Measurements from ENCODE around the gene LPXN.

LPXN gene

DNA sequence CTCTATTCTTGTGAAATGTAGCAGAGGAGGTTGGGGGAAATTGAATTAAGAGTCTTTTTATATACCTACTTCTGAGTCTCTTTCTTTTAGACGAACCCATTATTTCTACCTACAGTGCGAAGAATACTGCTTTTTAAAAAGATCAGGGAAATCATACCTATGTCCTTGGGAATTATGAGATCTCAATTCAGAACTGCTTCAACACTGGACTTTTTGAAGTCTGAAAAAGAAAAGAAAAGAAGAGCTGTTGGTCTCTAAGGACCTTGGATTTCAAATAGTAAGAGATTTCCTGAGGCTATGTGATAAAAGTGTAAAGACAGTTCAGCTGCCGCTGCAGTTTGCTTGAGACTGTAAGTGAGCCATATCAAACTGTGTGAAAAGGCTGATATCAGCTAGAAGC is 64.0 kb downstream of the LPXN start:
- no peak for ATAC-seq (ENCODE audit: insufficient read depth, low read depth)
- no peak overlapping the region for H3K4me2 ChIP-seq (ENCODE audit: insufficient read depth, low read length)
- no peak overlapping the region for H3K27ac ChIP-seq (ENCODE audit: low read length)
- DNase-seq: no peak
- no peaks in the 10 kb centered on the region for H3K4me1 ChIP-seq (ENCODE audit: insufficient read depth, low read length)
- H2AFZ ChIP-seq (ENCODE audit: low read depth, low read length): no peak overlapping the region
- H4K20me1 ChIP-seq (ENCODE audit: insufficient read depth, low read length): no peaks in the 10 kb centered on the region
- H3K27me3 ChIP-seq (ENCODE audit: insufficient read depth, low read length, poor library complexity): peaks cover 4% of the 10 kb centered on the region
- no peak overlapping the region for H3K4me3 ChIP-seq (ENCODE audit: low read depth in 1 of 2, low read length in 2 of 2)
- H3K36me3 ChIP-seq (ENCODE audit: insufficient read depth, low read length): no peaks in the 10 kb centered on the region
- no peaks in the 10 kb centered on the region for H3K9me3 ChIP-seq (ENCODE audit: insufficient read depth, low read length, severe bottlenecking)
- no peaks in the 10 kb centered on the region for H3K79me2 ChIP-seq (ENCODE audit: insufficient read depth, low read length)
- TF ChIP-seq EZH2 (IDR thresholded peaks at IDR 0.05; ENCODE audit: borderline replicate concordance, low read depth, low read length, severe bottlenecking): no peak
- no peak for TF ChIP-seq CTCF (IDR thresholded peaks at IDR 0.05; ENCODE audit: borderline replicate concordance, extremely low read depth, low read length, poor library complexity, severe bottlenecking)
- no peak overlapping the region for H3K9ac ChIP-seq (ENCODE audit: low read depth, low read length)

DNA sequence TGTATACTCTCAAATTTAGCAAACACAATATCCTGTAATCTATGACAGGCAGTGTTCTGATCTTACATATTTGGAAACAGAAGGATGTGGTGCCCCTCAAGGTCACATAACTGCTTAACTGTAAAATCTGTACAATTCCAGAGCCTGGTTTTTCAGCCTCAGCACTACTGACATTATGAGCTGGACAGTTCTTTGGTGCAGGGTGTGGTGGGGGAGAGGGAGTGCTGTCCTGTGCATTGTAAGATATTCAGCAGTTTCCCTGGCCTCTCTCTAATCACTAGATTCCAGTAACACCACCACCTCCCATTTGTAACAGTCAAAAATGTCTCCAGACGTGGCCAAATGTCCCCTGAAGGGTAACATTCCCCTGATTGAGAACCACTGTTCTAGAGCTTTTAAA is 65.9 kb downstream of the LPXN start:
- TF ChIP-seq CTCF (IDR thresholded peaks at IDR 0.05; ENCODE audit: borderline replicate concordance, extremely low read depth, low read length, poor library complexity, severe bottlenecking) (no peak), EZH2 (IDR thresholded peaks at IDR 0.05; ENCODE audit: borderline replicate concordance, low read depth, low read length, severe bottlenecking) (no peak)
- H3K79me2 ChIP-seq (ENCODE audit: insufficient read depth, low read length): no peaks in the 10 kb centered on the region
- H2AFZ ChIP-seq (ENCODE audit: low read depth, low read length): no peak overlapping the region
- DNase-seq (no peak), ATAC-seq (ENCODE audit: insufficient read depth, low read depth) (no peak)
- no peak overlapping the region for H3K9ac ChIP-seq (ENCODE audit: low read depth, low read length)
- H3K27me3 ChIP-seq (ENCODE audit: insufficient read depth, low read length, poor library complexity): peaks cover 4% of the 10 kb centered on the region
- no peaks in the 10 kb centered on the region for H3K36me3 ChIP-seq (ENCODE audit: insufficient read depth, low read length)
- H4K20me1 ChIP-seq (ENCODE audit: insufficient read depth, low read length): no peaks in the 10 kb centered on the region
- no peak overlapping the region for H3K4me2 ChIP-seq (ENCODE audit: insufficient read depth, low read length)
- no peaks in the 10 kb centered on the region for H3K4me1 ChIP-seq (ENCODE audit: insufficient read depth, low read length)
- H3K9me3 ChIP-seq (ENCODE audit: insufficient read depth, low read length, severe bottlenecking): no peaks in the 10 kb centered on the region
- H3K27ac ChIP-seq (ENCODE audit: low read length): no peak overlapping the region
- H3K4me3 ChIP-seq (ENCODE audit: low read depth in 1 of 2, low read length in 2 of 2): no peak overlapping the region

GRCh38 chr11:58508814-58509213 is 66.8 kb downstream of the LPXN start:
- no peak overlapping the region for H3K4me3 ChIP-seq (ENCODE audit: low read depth in 1 of 2, low read length in 2 of 2)
- TF ChIP-seq EZH2 (IDR thresholded peaks at IDR 0.05; ENCODE audit: borderline replicate concordance, low read depth, low read length, severe bottlenecking): no peak
- TF ChIP-seq CTCF (IDR thresholded peaks at IDR 0.05; ENCODE audit: borderline replicate concordance, extremely low read depth, low read length, poor library complexity, severe bottlenecking): no peak
- no peak overlapping the region for H3K4me2 ChIP-seq (ENCODE audit: insufficient read depth, low read length)
- no peak overlapping the region for H3K9ac ChIP-seq (ENCODE audit: low read depth, low read length)
- DNase-seq (no peak), ATAC-seq (ENCODE audit: insufficient read depth, low read depth) (no peak)
- H3K27ac ChIP-seq (ENCODE audit: low read length): no peak overlapping the region
- no peaks in the 10 kb centered on the region for H3K9me3 ChIP-seq (ENCODE audit: insufficient read depth, low read length, severe bottlenecking)
- no peaks in the 10 kb centered on the region for H3K79me2 ChIP-seq (ENCODE audit: insufficient read depth, low read length)
- H4K20me1 ChIP-seq (ENCODE audit: insufficient read depth, low read length): no peaks in the 10 kb centered on the region
- no peak overlapping the region for H2AFZ ChIP-seq (ENCODE audit: low read depth, low read length)
- H3K4me1 ChIP-seq (ENCODE audit: insufficient read depth, low read length): no peaks in the 10 kb centered on the region
- no peaks in the 10 kb centered on the region for H3K36me3 ChIP-seq (ENCODE audit: insufficient read depth, low read length)
- peaks cover 7% of the 10 kb centered on the region for H3K27me3 ChIP-seq (ENCODE audit: insufficient read depth, low read length, poor library complexity)

DNA sequence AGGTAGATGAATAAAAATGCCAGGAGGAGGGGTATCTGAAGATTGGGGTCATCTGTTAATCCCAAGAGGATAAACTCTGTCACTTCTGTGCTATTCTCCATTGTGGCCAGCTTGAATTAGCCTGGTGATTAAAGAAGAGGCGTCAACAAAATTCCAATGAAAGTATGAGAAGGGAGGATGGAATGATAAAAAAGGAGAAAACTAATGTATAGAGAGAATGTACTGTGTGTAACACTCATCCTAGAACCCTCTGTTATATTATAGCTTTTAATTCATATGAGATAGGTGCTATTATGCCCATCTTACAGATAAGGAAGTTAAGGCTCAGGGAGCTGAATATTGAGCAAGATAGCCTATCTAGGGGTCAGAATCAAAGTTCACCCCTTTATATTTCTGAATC is 67.7 kb downstream of the LPXN start, which contains the start of gene OR5B21:
Gene OR5B21 (minus strand): TSS at position 101 of the 400 bp plus-strand sequence. CDS start 0 bp downstream, at position 101.
- no peaks in the 10 kb centered on the region for H4K20me1 ChIP-seq (ENCODE audit: insufficient read depth, low read length)
- no peak for ATAC-seq (ENCODE audit: insufficient read depth, low read depth)
- no peak within 1 kb of the TSS for H3K27ac ChIP-seq (ENCODE audit: low read length)
- H3K9ac ChIP-seq (ENCODE audit: low read depth, low read length): no peak within 1 kb of the TSS
- no peaks in the 10 kb centered on the region for H3K36me3 ChIP-seq (ENCODE audit: insufficient read depth, low read length)
- H2AFZ ChIP-seq (ENCODE audit: low read depth, low read length): no peak within 1 kb of the TSS
- no peaks in the 10 kb centered on the region for H3K79me2 ChIP-seq (ENCODE audit: insufficient read depth, low read length)
- no peak within 1 kb of the TSS for H3K4me3 ChIP-seq (ENCODE audit: low read depth in 1 of 2, low read length in 2 of 2)
- H3K4me1 ChIP-seq (ENCODE audit: insufficient read depth, low read length): no peaks in the 10 kb centered on the region
- no peak for DNase-seq
- no peak within 1 kb of the TSS for H3K4me2 ChIP-seq (ENCODE audit: insufficient read depth, low read length)
- peaks cover 7% of the 10 kb centered on the region for H3K27me3 ChIP-seq (ENCODE audit: insufficient read depth, low read length, poor library complexity)
- TF ChIP-seq EZH2 (IDR thresholded peaks at IDR 0.05; ENCODE audit: borderline replicate concordance, low read depth, low read length, severe bottlenecking) (no peak), CTCF (IDR thresholded peaks at IDR 0.05; ENCODE audit: borderline replicate concordance, extremely low read depth, low read length, poor library complexity, severe bottlenecking) (no peak)
- H3K9me3 ChIP-seq (ENCODE audit: insufficient read depth, low read length, severe bottlenecking): no peaks in the 10 kb centered on the region
